Panc1 (cell line): Measurements from ENCODE around the gene MAP3K20. TPM values are rescaled to one million over a fixed set of nuclear protein-coding genes. Genes with fewer than 3 reads are reported as not detected.

Experiments
- ATAC-seq: fragments of 200-7000 bp; cut with Tn5 transposase; 2 replicates; pipeline ENCODE4 v1.9.1; 2020; ENCODE audit warnings: mild to moderate bottlenecking, moderate library complexity
- BruUV-seq: library from RNA; stranded (reverse); fragments of 400-500 nt; replicated peaks from 2 replicates; lab custom pipeline; 2021; lab: Mats Ljungman, UMichigan
- CTCF ChIA-PET: fragments of 300-600 bp; sonication (Branson Sonifier 250); formaldehyde crosslinking; loops from one replicate; lab custom pipeline; 2022; ENCODE audit warnings: antibody characterized with exemption; lab: Charles Lee
- POLR2A ChIA-PET: fragments of 300-600 bp; sonication (Branson Sonifier 250); formaldehyde crosslinking; loops from one replicate; lab custom pipeline; 2022; ENCODE audit warnings: antibody characterized with exemption; lab: Charles Lee
- DNase-seq: peaks from one replicate; pipeline ENCODE4 v3.0.0-alpha.2; 2010; ENCODE audit warnings: low read depth, low spot score
- H3K27ac ChIP-seq: 2 replicates; pipeline ENCODE4 v1.5.1; 2011; ENCODE audit warnings: mild to moderate bottlenecking, low read length, inconsistent platforms
- H3K27me3 ChIP-seq: fragments of 200-500 bp; sonication (Bioruptor generic); 2 replicates; pipeline ENCODE4 v1.6.0; 2014; ENCODE audit warnings: low read length, inconsistent platforms; ENCODE audit not compliant: control insufficient read depth, insufficient read depth
- H3K36me3 ChIP-seq: fragments of 200-500 bp; sonication (Bioruptor generic); 2 replicates; pipeline ENCODE4 v1.5.1; 2014; ENCODE audit warnings: inconsistent platforms, mild to moderate bottlenecking, low read length, moderate library complexity; ENCODE audit not compliant: control insufficient read depth, insufficient read depth
- H3K4me1 ChIP-seq: 2 replicates; pipeline ENCODE4 v1.5.1; 2011; ENCODE audit warnings: inconsistent platforms, mild to moderate bottlenecking, low read length, moderate library complexity; ENCODE audit not compliant: control insufficient read depth, insufficient read depth
- H3K4me3 ChIP-seq, 2 experiments: 2 replicates each; pipeline ENCODE4 v1.5.1; 2011 to 2012; ENCODE audit warnings: low read depth in 2 of 2, low read length in 2 of 2, mild to moderate bottlenecking in 2 of 2, inconsistent platforms in 1 of 2, moderate library complexity in 1 of 2
- H3K9me3 ChIP-seq: fragments of 200-500 bp; sonication (Bioruptor generic); 2 replicates; pipeline ENCODE4 v1.5.1; 2014; ENCODE audit warnings: low read depth, mild to moderate bottlenecking, inconsistent platforms, low read length, moderate library complexity; ENCODE audit not compliant: control insufficient read depth, insufficient read depth
- CTCF ChIP-seq: fragments of 450-650 bp; IDR thresholded peaks from 2 replicates; pipeline ENCODE4 v1.5.1; 2017; ENCODE audit warnings: mild to moderate bottlenecking
- POLR2AphosphoS5 ChIP-seq: IDR thresholded peaks from 2 replicates; pipeline ENCODE4 v1.6.1; 2012; ENCODE audit warnings: mild to moderate bottlenecking, low read depth, low read length, moderate library complexity
- REST ChIP-seq, 2 experiments: IDR thresholded peaks; 2 replicates each; pipeline ENCODE4 v1.6.1; 2011 to 2012; ENCODE audit warnings: low read depth in 2 of 2, control low read depth in 1 of 2, low read length in 1 of 2, mild to moderate bottlenecking in 1 of 2, moderate library complexity in 1 of 2; ENCODE audit not compliant: insufficient read depth in 1 of 2
- SIN3A ChIP-seq: IDR thresholded peaks from 2 replicates; pipeline ENCODE4 v1.6.1; 2012; ENCODE audit warnings: low read depth, mild to moderate bottlenecking, low read length, moderate library complexity, borderline replicate concordance; ENCODE audit not compliant: insufficient read depth
- TCF7L2 ChIP-seq: IDR thresholded peaks from 2 replicates; pipeline ENCODE4 v1.6.1; 2011; ENCODE audit warnings: mild to moderate bottlenecking, low read depth, low read length, inconsistent platforms
- in situ Hi-C: cut with HindIII; loops from 2 replicates; pipeline ENCODE4 v1.10.0; 2016; ENCODE audit warnings: low sequenced_read_pairs, low pct_unique_long_range_greater_than_20kb
- intact Hi-C: fragments of 100-400 bp; cut with micrococcal nuclease; formaldehyde crosslinking; loops from one replicate; pipeline ENCODE4 v1.10.0; 2022; ENCODE audit not compliant: unreplicated experiment
- total RNA-seq: library from RNA; stranded (reverse); gene quantifications from one replicate; pipeline ENCODE4 v1.2.1, GENCODE V29; 2021; ENCODE audit not compliant: unreplicated experiment

The MAP3K20 gene
- total RNA-seq, 1 experiment from 2014 or later, result 121 TPM

DNA sequence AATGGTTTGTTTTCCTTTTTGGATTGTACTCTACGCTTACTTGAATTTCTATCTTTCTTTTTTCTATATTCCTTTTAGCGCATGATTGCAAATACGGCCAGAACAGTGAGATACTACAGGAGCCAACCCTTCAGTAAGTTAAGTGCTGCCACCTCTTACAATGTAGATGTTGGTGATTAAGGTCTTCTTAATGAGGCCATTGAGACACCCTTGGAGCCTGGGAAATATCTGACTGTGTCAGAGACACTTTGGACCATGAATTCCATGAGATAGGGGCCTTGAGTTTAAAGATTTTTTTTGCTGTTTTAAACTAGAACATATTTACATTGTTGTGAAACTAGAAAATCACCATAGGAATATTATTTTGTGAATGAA, 27.1 kb upstream of the MAP3K20 start:
- Histone ChIP-seq H3K9me3 (no peaks in the 10 kb centered on the region), H3K27me3 (no peaks in the 10 kb centered on the region), H3K4me3 (no peak overlapping the region), H3K36me3 (no peaks in the 10 kb centered on the region), H3K4me1 (peaks cover 61% of the 10 kb centered on the region), H3K27ac (peak overlapping the region; percentile 99)
- peak; percentile 68 for ATAC-seq
- in situ Hi-C loops (no loop called here), intact Hi-C loops (no loop called here)
- CTCF ChIA-PET, result no interaction called here
- DNase-seq, result no peak
- TF ChIP-seq REST (IDR thresholded peaks at IDR 0.05; ENCODE audit: insufficient read depth in 1 of 2, low read depth in 2 of 2, low read length in 1 of 2) (no peak), TCF7L2 (no peak), CTCF (no peak), POLR2AphosphoS5 (no peak)
- POLR2A ChIA-PET, result interaction anchor here (0.7 kb wide), 1 partner anchor 240 kb away, joined by 3 read pairs; no protein-coding TSS in a partner anchor
- TSS peak; percentile 66 for BruUV-seq

DNA sequence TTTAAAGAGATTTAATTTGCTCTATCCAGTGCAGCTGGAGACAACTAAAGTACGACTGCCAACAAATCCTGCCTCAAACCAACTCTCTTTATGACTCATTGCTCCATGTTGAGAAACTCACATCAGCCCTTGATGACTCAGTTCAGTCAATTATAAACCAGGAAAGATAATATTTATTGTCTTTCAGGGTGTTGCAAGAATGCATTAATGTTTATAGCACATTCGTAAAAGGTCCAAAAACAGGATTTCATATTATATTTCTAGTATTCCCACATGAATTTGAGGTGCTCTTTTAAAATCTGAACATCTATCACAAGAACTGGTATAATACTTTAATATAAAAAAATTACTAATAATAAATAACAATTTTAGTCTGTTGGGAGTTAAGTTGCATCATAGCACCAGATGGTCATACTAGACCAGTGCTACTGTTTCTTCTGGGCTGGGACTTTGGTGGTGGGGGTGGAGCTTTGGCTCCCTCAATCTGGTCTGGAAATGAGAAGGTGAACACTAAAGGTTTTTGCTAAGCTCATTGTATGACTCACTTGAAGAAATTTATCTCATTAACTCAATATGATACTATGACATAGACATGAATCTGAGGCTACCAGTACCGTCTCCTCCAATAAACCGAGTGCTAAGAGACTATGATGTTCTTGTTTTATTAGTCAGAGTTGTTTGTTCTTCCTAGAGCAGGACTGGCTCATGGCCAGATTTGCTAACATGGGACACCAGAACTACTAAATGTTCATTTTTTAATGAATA, 26.6 kb upstream of the MAP3K20 start:
- peak; percentile 85 for TF ChIP-seq TCF7L2
- 0 out of 4 replicates have a peak, but pooled peaks of 1 of the 2 experiments have one; percentile 34 for TF ChIP-seq REST (IDR thresholded peaks at IDR 0.05; ENCODE audit: insufficient read depth in 1 of 2, low read depth in 2 of 2, low read length in 1 of 2)
- peak; percentile 76 for TF ChIP-seq POLR2AphosphoS5
- no peak for TF ChIP-seq SIN3A
- TF ChIP-seq CTCF, result no peak
- Histone ChIP-seq H3K36me3 (no peaks in the 10 kb centered on the region), H3K4me3 (no peak overlapping the region; a peak in 1 of 4 replicates), H3K9me3 (no peaks in the 10 kb centered on the region), H3K4me1 (peaks cover 62% of the 10 kb centered on the region), H3K27ac (peak overlapping the region; percentile 99), H3K27me3 (no peaks in the 10 kb centered on the region)
- in situ Hi-C loops (no loop called here), intact Hi-C loops (no loop called here)
- POLR2A ChIA-PET, result interaction anchor here (0.6 to 1.0 kb wide), 3 partner anchors 10 to 241 kb away, joined by 3 read pairs; no protein-coding TSS in a partner anchor
- CTCF ChIA-PET, result no interaction called here
- BruUV-seq, result no TSS peak
- DNase-seq, result peak; percentile 92
- peak; percentile 89 for ATAC-seq
